ENCODE measurements around the gene STOML1.

The STOML1 gene

DNA sequence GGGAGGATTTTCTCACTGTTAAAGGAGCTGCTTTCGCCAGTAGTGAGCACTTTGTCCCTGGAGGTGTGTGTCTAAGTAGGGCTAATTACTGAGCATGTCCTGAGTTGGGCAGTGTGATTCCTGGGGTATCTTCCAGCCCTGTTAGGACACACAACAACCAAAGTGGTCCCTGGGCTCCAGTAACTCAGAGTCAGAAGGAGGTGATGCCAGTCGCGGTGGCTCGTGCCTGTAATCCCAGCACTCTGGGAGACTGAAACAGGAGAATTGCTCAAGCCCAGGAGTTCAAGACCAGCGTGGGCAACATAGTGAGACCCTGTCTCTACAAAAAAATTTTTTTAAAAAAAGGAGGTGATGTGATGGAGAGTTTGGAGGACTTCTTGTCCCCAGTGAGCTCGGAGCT, 40.0 kb upstream of the STOML1 start:
- no peak for TF ChIP-seq CTCF (IDR thresholded peaks at IDR 0.05; ENCODE audit: control insufficient read depth, extremely low read depth, insufficient read depth)
- no peak for DNase-seq (ENCODE audit: low read depth)
- H3K4me3 ChIP-seq (ENCODE audit: low read depth, low read length), result no peak overlapping the region

DNA sequence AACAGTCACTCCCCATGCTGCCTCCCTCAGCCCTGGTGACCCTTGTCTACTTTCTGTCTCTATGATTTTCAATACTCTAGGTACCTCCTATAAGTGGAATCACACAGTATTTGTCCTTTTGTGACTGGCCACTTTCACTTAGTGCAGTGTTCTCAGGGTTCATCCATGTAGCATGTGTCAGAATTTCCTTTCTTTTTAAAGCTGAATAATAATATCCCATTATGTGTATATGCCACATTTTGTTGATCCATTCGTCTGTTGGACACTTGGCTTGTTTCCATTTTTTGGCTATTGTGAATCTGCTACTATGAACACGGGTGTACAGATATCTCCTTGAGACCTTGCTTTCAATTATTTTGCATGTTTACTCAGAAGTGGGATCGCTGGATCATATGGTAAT, 36.6 kb upstream of the STOML1 start:
- no peak for TF ChIP-seq CTCF (IDR thresholded peaks at IDR 0.05; ENCODE audit: control insufficient read depth, extremely low read depth, insufficient read depth)
- no peak overlapping the region for H3K4me3 ChIP-seq (ENCODE audit: low read depth, low read length)
- DNase-seq (ENCODE audit: low read depth), result no peak

DNA sequence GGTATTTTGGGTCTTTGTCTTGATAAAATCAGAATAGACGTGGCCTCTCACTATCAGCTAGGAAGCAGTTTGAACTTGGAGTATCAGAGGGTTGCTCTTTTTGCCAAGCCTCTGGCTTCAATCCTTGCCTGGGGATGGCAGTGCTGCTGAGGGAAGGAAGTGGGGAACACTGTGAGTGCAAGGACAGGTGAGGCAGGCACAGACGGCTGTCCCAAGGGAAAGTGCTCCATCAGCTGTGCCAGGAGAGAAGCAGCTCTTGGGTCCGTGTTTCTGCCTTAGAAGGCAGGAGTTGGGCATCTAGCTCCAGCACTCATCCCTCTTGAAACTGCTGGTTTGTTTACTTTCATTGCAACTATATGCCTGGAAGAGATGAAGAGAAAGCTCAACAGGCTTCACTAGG, 35.6 kb upstream of the STOML1 start:
- TF ChIP-seq CTCF (IDR thresholded peaks at IDR 0.05; ENCODE audit: control insufficient read depth, extremely low read depth, insufficient read depth), result no peak
- DNase-seq (ENCODE audit: low read depth), result no peak
- no peak overlapping the region for H3K4me3 ChIP-seq (ENCODE audit: low read depth, low read length)

GRCh38 chr15:74025436-74025835, 33.3 kb upstream of the STOML1 start:
- DNase-seq (ENCODE audit: low read depth), result no peak
- no peak overlapping the region for H3K4me3 ChIP-seq (ENCODE audit: low read depth, low read length)
- TF ChIP-seq CTCF (IDR thresholded peaks at IDR 0.05; ENCODE audit: control insufficient read depth, extremely low read depth, insufficient read depth), result no peak

DNA sequence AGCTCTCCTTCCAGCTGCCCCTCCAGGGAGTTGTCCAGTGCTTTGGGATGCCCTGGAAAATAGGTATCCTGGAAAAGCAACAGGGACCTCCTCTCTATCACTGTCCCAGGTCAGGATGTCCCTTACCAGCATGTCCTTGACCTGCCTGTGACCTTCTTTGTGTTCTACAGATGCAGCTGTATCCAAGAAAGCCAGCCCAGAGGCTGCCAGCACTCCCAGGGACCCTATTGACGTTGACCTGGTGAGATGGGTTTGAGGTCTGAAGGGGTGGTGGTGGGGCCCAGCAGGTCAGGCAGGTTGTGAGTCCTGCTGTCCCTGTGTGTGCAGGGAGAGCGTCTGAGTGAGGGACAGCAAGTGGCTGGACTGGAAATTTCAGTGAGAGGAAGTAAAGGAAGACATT, 32.6 kb upstream of the STOML1 start:
- DNase-seq (ENCODE audit: low read depth), result peak; percentile 30
- no peak for TF ChIP-seq CTCF (IDR thresholded peaks at IDR 0.05; ENCODE audit: control insufficient read depth, extremely low read depth, insufficient read depth)
- no peak overlapping the region for H3K4me3 ChIP-seq (ENCODE audit: low read depth, low read length)

DNA sequence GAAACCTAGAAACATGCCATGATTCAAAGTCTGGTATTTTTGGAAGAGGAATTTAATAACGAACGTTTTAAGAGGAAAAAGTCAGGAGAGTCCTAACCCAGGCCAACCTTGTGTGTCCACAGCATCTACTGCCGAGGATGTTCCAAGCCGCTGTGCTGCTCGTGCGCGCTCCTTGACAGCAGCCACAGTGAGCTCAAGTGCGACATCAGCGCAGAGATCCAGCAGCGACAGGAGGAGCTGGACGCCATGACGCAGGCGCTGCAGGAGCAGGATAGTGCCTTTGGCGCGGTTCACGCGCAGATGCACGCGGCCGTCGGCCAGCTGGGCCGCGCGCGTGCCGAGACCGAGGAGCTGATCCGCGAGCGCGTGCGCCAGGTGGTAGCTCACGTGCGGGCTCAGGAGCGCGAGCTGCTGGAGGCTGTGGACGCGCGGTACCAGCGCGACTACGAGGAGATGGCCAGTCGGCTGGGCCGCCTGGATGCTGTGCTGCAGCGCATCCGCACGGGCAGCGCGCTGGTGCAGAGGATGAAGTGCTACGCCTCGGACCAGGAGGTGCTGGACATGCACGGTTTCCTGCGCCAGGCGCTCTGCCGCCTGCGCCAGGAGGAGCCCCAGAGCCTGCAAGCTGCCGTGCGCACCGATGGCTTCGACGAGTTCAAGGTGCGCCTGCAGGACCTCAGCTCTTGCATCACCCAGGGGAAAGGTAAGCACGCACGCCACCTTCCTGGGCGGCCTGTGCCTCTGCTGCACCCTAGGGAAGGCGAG, 30.8 kb upstream of the STOML1 start:
- H3K4me3 ChIP-seq (ENCODE audit: low read depth, low read length), result no peak overlapping the region
- TF ChIP-seq CTCF (IDR thresholded peaks at IDR 0.05; ENCODE audit: control insufficient read depth, extremely low read depth, insufficient read depth), result no peak
- no peak for DNase-seq (ENCODE audit: low read depth)

DNA sequence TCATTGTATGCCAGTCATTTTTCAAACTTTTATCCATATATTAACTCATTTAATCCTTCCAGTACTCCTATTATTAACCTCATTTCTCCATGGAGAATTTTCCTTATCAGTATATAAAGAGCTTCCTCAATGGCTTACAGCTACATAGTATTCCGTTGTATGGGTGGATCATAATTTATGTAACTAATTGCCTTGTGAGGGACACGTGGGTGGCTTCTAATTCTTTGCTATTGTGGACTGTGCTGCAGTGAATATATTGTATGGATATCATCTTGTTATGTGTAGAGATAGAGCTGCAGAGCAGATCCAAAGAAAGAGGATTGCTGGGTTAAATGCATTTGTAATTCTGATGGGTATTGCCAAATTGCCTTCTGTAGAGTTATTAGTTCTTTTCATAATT, 27.6 kb upstream of the STOML1 start:
- TF ChIP-seq CTCF (IDR thresholded peaks at IDR 0.05; ENCODE audit: control insufficient read depth, extremely low read depth, insufficient read depth), result no peak
- DNase-seq (ENCODE audit: low read depth), result no peak
- H3K4me3 ChIP-seq (ENCODE audit: low read depth, low read length), result no peak overlapping the region
